ENCODE data around the gene CACNA1C. TPM values are rescaled to one million over a fixed set of nuclear protein-coding genes. Genes with fewer than 3 reads are reported as not detected.

The CACNA1C gene
- total and polyA plus RNA-seq, 10 of the 15 experiments (the other 5 are each of a cell fraction or from before 2014, with no cell fraction given): under 0.01 to 0.15 (median 0.09) TPM; not detected in 5

DNA sequence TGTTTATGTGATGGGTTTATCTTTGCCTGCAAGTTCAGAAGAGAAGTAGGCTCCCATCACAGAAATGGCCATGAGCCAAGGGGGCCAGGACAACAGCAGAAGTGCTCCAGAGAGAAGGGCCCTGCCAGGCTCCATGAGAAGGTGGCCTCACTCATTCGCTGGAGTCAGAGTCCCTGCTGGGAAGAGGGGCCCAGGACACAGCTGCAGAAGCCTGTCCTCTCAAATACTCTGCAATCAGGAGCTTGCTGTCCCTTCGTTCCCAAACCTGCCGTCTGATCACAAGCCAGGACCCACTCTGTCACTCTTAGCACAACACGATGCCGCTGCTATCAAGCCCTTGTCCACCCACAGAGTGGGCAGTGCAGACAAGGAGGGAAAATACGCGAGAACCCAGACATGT is 435.8 kb downstream of the CACNA1C start (continued):
- TF ChIP-seq, protein P1, sequence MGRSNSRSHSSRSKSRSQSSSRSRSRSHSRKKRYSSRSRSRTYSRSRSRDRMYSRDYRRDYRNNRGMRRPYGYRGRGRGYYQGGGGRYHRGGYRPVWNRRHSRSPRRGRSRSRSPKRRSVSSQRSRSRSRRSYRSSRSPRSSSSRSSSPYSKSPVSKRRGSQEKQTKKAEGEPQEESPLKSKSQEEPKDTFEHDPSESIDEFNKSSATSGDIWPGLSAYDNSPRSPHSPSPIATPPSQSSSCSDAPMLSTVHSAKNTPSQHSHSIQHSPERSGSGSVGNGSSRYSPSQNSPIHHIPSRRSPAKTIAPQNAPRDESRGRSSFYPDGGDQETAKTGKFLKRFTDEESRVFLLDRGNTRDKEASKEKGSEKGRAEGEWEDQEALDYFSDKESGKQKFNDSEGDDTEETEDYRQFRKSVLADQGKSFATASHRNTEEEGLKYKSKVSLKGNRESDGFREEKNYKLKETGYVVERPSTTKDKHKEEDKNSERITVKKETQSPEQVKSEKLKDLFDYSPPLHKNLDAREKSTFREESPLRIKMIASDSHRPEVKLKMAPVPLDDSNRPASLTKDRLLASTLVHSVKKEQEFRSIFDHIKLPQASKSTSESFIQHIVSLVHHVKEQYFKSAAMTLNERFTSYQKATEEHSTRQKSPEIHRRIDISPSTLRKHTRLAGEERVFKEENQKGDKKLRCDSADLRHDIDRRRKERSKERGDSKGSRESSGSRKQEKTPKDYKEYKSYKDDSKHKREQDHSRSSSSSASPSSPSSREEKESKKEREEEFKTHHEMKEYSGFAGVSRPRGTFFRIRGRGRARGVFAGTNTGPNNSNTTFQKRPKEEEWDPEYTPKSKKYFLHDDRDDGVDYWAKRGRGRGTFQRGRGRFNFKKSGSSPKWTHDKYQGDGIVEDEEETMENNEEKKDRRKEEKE (IDR thresholded peaks at IDR 0.05): no peak
- TF ChIP-seq SMAD1 (IDR thresholded peaks at IDR 0.05; ENCODE audit: low read depth, partially characterized antibody): no peak
- TF ChIP-seq, protein P2, sequence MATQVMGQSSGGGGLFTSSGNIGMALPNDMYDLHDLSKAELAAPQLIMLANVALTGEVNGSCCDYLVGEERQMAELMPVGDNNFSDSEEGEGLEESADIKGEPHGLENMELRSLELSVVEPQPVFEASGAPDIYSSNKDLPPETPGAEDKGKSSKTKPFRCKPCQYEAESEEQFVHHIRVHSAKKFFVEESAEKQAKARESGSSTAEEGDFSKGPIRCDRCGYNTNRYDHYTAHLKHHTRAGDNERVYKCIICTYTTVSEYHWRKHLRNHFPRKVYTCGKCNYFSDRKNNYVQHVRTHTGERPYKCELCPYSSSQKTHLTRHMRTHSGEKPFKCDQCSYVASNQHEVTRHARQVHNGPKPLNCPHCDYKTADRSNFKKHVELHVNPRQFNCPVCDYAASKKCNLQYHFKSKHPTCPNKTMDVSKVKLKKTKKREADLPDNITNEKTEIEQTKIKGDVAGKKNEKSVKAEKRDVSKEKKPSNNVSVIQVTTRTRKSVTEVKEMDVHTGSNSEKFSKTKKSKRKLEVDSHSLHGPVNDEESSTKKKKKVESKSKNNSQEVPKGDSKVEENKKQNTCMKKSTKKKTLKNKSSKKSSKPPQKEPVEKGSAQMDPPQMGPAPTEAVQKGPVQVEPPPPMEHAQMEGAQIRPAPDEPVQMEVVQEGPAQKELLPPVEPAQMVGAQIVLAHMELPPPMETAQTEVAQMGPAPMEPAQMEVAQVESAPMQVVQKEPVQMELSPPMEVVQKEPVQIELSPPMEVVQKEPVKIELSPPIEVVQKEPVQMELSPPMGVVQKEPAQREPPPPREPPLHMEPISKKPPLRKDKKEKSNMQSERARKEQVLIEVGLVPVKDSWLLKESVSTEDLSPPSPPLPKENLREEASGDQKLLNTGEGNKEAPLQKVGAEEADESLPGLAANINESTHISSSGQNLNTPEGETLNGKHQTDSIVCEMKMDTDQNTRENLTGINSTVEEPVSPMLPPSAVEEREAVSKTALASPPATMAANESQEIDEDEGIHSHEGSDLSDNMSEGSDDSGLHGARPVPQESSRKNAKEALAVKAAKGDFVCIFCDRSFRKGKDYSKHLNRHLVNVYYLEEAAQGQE (IDR thresholded peaks at IDR 0.05; ENCODE audit: low read depth, low read length): no peak
- TF ChIP-seq PML (IDR thresholded peaks at IDR 0.05; ENCODE audit: low read length): no peak
- no peak for TF ChIP-seq EZH2 (IDR thresholded peaks at IDR 0.05; ENCODE audit: borderline replicate concordance, control insufficient read depth, low read depth, low read length)
- no peak for TF ChIP-seq GATAD2B (conservative IDR thresholded peaks at IDR 0.05; ENCODE audit: low read depth)
- no peak for TF ChIP-seq JUNB (IDR thresholded peaks at IDR 0.05)
- TF ChIP-seq ZBTB40 (IDR thresholded peaks at IDR 0.05; ENCODE audit: borderline replicate concordance): no peak

All from GM12878 (cell line).